GM18870 (cell line): ENCODE data around the gene CNPPD1.

Experiments used
- ATAC-seq: cut with Tn5 transposase; IDR thresholded peaks from one replicate; pipeline ENCODE4 v1.9.1; 2021; ENCODE audit warnings: moderate library complexity; ENCODE audit not compliant: unreplicated experiment

The CNPPD1 gene

GRCh38 chr2:219123356-219124135 lies 53.2 kb downstream of the CNPPD1 start:
- no peak for ATAC-seq

- ATAC-seq = no peak
These were observed 54.3 kb downstream of the CNPPD1 start for GRCh38 chr2:219122202-219122980.
